Stimulated activated CD4-positive, alpha-beta T cell treated with anti-CD3 and anti-CD28 coated beads, Interleukin-1b, Interleukin-23, amount 100 ng/mL, for 1 hour (primary cell): ENCODE measurements around the gene SETD6.
A peak's percentile ranks its signal among the peaks of the same experiment; 100 is the strongest.
"Not testable (repeated sequence)": the region's sequence is repeated elsewhere in the genome, so short reads cannot be mapped to it uniquely, and the experiment has no call there.

Experiments
- DNase-seq, 2 donors: peaks; one replicate each; pipeline ENCODE4 v3.0.0-alpha.2; 2020; ENCODE audit warnings: low read depth in 2 of 2

SETD6 gene, protein sequence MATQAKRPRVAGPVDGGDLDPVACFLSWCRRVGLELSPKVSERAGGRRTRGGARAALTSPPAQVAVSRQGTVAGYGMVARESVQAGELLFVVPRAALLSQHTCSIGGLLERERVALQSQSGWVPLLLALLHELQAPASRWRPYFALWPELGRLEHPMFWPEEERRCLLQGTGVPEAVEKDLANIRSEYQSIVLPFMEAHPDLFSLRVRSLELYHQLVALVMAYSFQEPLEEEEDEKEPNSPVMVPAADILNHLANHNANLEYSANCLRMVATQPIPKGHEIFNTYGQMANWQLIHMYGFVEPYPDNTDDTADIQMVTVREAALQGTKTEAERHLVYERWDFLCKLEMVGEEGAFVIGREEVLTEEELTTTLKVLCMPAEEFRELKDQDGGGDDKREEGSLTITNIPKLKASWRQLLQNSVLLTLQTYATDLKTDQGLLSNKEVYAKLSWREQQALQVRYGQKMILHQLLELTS

GRCh38 chr16:58515125-58515870, at the start of gene SETD6:
TSS of gene SETD6 (plus strand) at chr16:58515517. CDS start at chr16:58515538, 21 bp downstream.
- DNase-seq: peak in 1 of 2 donors; percentile 59

GRCh38 chr16:58465817-58466216, 49.5 kb upstream of the SETD6 start:
- DNase-seq: no peak

GRCh38 chr16:58466396-58466795, 48.9 kb upstream of the SETD6 start:
- no peak for DNase-seq

GRCh38 chr16:58467905-58468304, 47.4 kb upstream of the SETD6 start:
- DNase-seq: no peak

DNA sequence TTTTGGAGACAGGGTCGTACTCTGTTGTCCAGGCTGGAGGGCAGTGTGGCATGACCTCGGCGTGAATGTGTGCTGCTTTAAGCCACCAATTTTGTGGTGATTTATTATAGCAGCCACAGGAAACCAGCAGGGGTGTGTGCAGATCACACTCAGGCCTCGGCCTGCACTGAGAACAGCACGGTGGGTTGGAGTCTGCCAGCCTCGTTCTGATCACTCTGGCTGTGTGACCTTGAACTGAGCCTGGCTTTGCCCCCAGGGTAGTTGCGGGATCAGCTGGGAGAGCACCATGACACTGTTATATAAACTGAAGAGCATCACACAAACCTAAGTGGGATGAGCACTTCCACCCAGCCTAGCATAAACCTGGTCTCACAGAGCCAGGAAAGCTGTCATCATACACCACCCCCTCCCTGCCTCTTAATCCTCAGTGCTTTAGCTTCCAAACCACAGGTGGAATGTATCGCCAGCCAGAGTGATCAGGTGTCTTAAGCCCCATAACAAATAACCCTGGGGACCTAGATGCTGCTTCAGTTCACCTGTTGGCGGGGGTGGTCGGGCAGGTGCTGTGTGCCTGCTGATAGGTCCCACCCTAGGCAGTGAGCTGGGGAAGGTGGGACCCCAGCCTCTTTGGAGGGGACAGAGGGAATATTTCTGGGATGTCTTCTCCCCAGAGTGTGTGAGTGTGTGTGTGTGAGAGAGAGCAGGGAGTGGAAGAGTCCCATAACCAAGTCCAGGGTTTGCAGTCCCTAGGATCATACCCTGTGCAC, 43.9 kb upstream of the SETD6 start:
- no peak for DNase-seq

GRCh38 chr16:58472266-58472665, 43.1 kb upstream of the SETD6 start:
- DNase-seq: no peak

- no peak for DNase-seq
These were observed 42.5 kb upstream of the SETD6 start for GRCh38 chr16:58472827-58473226.

DNA sequence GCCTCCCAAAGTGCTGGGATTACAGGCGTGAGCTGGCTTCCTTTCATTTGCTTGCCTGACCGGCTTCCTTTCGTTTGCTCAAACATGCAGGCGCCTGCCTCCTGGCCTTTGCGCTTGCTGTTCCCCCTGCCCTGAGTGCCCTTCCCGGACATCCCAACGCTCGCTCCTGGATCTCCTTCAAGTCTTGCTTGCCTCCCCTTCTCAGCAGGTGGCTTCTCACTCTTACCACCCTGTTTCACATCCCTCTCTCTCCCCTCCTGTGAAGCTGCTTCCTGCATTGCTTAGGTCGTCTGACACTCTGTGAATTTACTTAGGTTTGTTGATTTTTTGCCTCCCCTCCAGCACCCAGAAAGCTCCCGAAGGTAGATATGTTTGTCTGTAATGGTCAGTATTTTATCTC, 41.0 kb upstream of the SETD6 start:
- no peak for DNase-seq

DNA sequence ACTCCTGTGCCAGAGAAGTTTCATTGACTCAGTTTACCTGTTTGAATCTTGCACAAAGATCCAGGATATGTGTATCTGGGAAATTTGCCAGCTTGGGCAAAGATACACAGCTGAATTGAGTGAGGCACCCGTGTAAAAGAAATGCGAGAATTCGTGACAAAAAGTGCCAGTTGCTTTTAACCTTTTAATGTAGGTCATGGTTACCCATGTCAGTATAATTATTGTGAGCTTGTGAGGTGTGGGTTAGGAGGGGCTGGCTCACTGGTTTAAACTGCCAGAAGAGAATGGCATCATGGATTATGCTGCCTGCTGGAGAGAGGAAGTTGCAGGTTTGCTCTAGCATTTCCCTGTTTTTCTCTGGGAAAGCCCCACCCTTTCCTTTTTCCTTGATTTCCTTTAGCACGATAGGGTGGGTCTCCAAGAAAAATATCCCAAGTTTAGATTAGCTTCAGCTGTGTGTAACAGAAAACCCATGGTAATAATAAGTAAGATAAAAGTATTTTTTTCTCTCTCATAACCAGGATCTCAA, 40.2 kb upstream of the SETD6 start:
- DNase-seq: no peak

DNA sequence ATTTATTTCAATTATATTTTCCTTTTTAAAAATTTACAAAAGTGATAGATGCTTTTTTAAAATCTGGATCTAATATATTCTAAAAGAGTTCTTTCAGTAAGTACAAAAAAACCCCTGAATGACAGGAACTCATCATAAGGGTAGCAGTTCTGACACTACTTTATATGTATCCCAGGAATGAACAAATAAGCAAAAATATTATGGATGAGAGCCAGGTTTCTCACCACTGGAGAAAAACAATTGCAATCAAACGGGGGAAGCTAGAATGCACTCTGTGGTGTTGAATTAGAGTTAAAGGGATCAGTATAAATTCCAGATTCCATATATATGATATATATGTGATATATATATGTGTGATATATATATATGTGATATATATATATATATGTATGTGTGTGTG, 38.5 kb upstream of the SETD6 start:
- no peak for DNase-seq

GRCh38 chr16:58478427-58478826, 36.9 kb upstream of the SETD6 start:
- DNase-seq: no peak

DNA sequence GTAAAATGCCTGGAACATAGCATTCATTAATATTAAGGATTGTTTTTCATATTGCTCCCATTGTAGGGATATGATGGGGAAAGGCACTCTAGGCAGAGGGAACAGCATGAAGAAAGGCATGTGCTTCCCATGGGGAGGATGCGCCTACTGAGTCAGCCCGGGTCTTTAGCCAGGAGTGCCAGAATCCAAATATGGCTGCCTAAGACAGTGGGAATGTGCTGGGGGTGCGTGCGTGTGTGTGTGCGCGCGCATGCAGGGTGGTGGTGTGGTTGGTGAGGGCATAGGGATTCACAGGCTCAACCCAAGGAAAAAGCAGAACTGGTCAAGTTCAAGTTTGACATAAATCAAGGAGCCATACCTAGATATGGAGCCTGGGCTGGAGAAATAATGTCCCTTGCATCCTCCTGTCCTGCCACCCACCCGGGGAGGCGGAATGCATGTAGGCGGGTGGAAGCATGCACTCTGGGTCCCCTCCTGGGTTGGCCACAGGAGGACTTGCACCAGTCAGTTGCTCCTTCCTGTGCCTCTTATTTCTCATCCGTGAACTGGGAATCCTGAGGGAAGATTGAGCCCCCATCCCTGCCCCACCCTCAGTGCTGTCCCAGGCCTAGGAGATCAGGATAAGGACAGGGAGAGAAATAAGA, 34.0 kb upstream of the SETD6 start:
- DNase-seq: no peak

- DNase-seq: no peak
These were observed 33.4 kb upstream of the SETD6 start for GRCh38 chr16:58481931-58482330.

DNA sequence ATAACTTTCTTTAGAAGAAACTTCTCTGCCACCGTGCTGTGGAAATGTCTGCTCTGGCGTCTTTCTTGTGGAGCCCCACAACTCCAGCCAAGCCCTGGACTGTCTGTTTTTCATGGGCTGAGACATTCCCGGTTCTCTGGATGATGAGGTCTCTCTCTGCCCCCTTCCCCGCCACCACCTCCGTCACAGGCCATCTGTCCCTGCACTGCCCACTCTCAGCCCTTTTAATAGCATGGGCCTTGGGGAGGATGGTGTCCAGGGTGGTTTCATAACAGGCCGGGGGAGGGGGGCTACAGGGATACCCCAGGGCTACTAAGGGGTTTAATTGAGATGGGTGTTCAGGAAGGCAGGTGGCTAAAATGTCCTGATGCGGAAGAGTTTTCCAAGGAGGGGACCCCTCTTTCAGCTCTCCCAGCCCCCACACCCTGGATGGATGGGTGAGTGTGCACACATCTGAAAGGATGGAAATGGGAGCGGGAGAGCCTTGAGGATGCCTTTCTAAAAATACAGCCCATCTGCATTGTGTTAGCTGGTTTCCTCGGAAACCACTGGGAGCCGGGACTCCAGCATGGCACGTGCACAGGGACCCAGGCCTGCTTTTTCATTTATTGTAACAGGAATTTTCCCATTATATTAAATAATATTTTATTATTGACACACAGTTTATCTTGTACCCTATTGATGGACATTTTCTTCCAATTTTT, 30.0 kb upstream of the SETD6 start:
- DNase-seq: no peak

- peak; percentile 23 to 54 for DNase-seq
These were observed 27.6 kb upstream of the SETD6 start for GRCh38 chr16:58487566-58488351.

DNA sequence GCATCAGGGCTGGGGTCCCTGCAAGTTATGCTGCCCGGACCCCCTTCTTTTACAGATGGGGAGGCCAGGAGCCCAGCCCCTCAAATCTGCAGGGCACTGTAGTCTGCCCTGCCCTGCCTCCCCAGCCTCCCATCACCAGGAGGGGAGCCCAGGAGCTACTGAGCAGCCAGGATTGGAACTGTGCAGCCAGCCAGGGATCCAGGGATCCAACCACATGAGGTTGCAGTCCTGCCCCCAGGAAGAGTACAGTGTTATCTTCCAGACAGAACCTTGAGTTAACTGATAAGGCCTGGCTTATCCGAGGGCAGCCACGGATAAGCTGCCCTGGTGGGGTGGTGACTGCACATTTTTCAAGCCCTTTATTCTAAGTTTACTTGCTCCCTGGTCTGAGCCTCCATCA, 26.8 kb upstream of the SETD6 start:
- no peak for DNase-seq

- DNase-seq: no peak
These were observed 25.3 kb upstream of the SETD6 start for GRCh38 chr16:58490065-58490464.

- not testable (repeated sequence) for DNase-seq
These were observed 24.8 kb upstream of the SETD6 start for GRCh38 chr16:58490539-58490938.

DNA sequence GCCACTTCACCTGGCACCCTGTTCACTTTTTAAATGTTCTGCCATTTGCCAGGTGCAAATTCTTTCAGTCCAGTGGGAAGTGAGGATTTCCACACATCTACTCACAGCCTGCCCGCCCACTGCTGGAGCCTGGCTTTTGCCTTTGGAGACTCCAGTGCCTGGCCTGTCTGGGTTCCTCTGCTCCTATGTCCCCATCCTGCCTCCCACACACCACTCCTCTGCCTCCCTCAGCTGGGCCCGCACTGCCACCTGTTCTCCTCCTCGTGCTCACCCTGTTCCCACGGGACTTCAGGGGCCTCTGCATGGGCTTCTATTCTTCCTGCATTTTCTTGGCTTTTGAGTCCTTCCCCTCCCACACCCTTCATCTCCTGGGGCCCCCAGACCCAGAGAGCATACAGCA, 23.3 kb upstream of the SETD6 start:
- no peak for DNase-seq

DNA sequence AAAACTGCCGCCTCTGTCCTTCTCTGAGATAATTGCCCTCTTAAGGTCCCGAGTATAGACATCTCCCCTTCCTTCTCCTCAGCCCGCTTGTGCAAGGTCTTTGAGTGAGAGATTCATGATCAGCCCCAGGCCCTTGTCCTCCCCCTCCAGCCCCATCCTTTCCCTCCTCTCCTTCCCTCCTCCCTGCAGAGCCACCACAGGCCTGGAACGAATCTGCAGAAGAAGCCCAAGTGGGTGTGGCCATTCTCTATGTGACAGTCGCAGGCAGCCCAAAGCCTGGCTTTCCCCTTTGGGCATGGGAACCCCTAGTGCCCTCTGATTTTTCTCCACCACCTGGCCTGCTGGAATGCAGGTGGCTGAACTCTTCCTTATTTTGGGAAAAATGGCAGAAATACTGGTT, 22.6 kb upstream of the SETD6 start:
- no peak for DNase-seq
